ENCODE results near the gene CENPH. TPM values are rescaled to one million over a fixed set of nuclear protein-coding genes. Genes with fewer than 3 reads are reported as not detected.
"Not testable (repeated sequence)": the region's sequence is repeated elsewhere in the genome, so short reads cannot be mapped to it uniquely, and the experiment has no call there.

The CENPH gene
- total RNA-seq, 1 donor from 2014 or later: 13.3 TPM

- TF ChIP-seq CTCF (IDR thresholded peaks at IDR 0.05; ENCODE audit: insufficient read depth, low read length, poor library complexity, severe bottlenecking): no peak
- H3K27me3 ChIP-seq (ENCODE audit: control insufficient read depth, insufficient read depth, low read length): no peaks in the 10 kb centered on the region
- no peak overlapping the region for H3K4me3 ChIP-seq (ENCODE audit: low read depth, low read length)
- H3K36me3 ChIP-seq (ENCODE audit: control insufficient read depth, insufficient read depth, low read length): no peaks in the 10 kb centered on the region
- DNase-seq (ENCODE audit: low read depth): no peak
These were observed 35.1 kb downstream of the CENPH start for GRCh38 chr5:69224520-69224919.

- TF ChIP-seq CTCF (IDR thresholded peaks at IDR 0.05; ENCODE audit: insufficient read depth, low read length, poor library complexity, severe bottlenecking): no peak
- H3K4me3 ChIP-seq (ENCODE audit: low read depth, low read length): no peak overlapping the region
- DNase-seq (ENCODE audit: low read depth): no peak
These were observed 36.5 kb downstream of the CENPH start for GRCh38 chr5:69225860-69226259.

GRCh38 chr5:69230181-69230580 is 40.8 kb downstream of the CENPH start:
- no peaks in the 10 kb centered on the region for H3K36me3 ChIP-seq (ENCODE audit: control insufficient read depth, insufficient read depth, low read length)
- DNase-seq (ENCODE audit: low read depth): no peak
- no peak overlapping the region for H3K4me3 ChIP-seq (ENCODE audit: low read depth, low read length)
- H3K27me3 ChIP-seq (ENCODE audit: control insufficient read depth, insufficient read depth, low read length): no peaks in the 10 kb centered on the region
- no peak for TF ChIP-seq CTCF (IDR thresholded peaks at IDR 0.05; ENCODE audit: insufficient read depth, low read length, poor library complexity, severe bottlenecking)

More at GRCh38 chr5:69225860-69226259, 36.5 kb downstream of the CENPH start:
- Histone ChIP-seq H3K36me3 (ENCODE audit: control insufficient read depth, insufficient read depth, low read length) (no peaks in the 10 kb centered on the region), H3K27me3 (ENCODE audit: control insufficient read depth, insufficient read depth, low read length) (no peaks in the 10 kb centered on the region)

GRCh38 chr5:69231281-69231680 is 41.9 kb downstream of the CENPH start:
- Histone ChIP-seq H3K36me3 (ENCODE audit: control insufficient read depth, insufficient read depth, low read length) (no peaks in the 10 kb centered on the region), H3K27me3 (ENCODE audit: control insufficient read depth, insufficient read depth, low read length) (no peaks in the 10 kb centered on the region), H3K4me3 (ENCODE audit: low read depth, low read length) (no peak overlapping the region)
- no peak for DNase-seq (ENCODE audit: low read depth)
- TF ChIP-seq CTCF (IDR thresholded peaks at IDR 0.05; ENCODE audit: insufficient read depth, low read length, poor library complexity, severe bottlenecking): no peak

GRCh38 chr5:69231851-69232250 is 42.5 kb downstream of the CENPH start:
- DNase-seq (ENCODE audit: low read depth): no peak
- Histone ChIP-seq H3K36me3 (ENCODE audit: control insufficient read depth, insufficient read depth, low read length) (no peaks in the 10 kb centered on the region), H3K4me3 (ENCODE audit: low read depth, low read length) (no peak overlapping the region), H3K27me3 (ENCODE audit: control insufficient read depth, insufficient read depth, low read length) (no peaks in the 10 kb centered on the region)
- no peak for TF ChIP-seq CTCF (IDR thresholded peaks at IDR 0.05; ENCODE audit: insufficient read depth, low read length, poor library complexity, severe bottlenecking)

GRCh38 chr5:69234457-69235268 is 45.3 kb downstream of the CENPH start, which contains the start of gene CDK7:
Gene CDK7 (plus strand): TSS chr5:69234886. CDS start chr5:69234976, 90 bp downstream.
- Histone ChIP-seq H3K4me3 (ENCODE audit: low read depth, low read length) (peak within 1 kb of the TSS; percentile 91), H3K27me3 (ENCODE audit: control insufficient read depth, insufficient read depth, low read length) (no peaks in the 10 kb centered on the region), H3K36me3 (ENCODE audit: control insufficient read depth, insufficient read depth, low read length) (no peaks in the 10 kb centered on the region)
- no peak for TF ChIP-seq CTCF (IDR thresholded peaks at IDR 0.05; ENCODE audit: insufficient read depth, low read length, poor library complexity, severe bottlenecking)
- peak; percentile 74 for DNase-seq (ENCODE audit: low read depth)

GRCh38 chr5:69236733-69237132 is 47.4 kb downstream of the CENPH start:
- DNase-seq (ENCODE audit: low read depth); H3K36me3 ChIP-seq (ENCODE audit: control insufficient read depth, insufficient read depth, low read length); H3K27me3 ChIP-seq (ENCODE audit: control insufficient read depth, insufficient read depth, low read length); H3K4me3 ChIP-seq (ENCODE audit: low read depth, low read length): not testable (repeated sequence)

Data from kidney epithelial cell (primary cell).